Caco-2 (cell line): ENCODE results near the gene KLHL18. TPM values are rescaled to one million over a fixed set of nuclear protein-coding genes. Genes with fewer than 3 reads are reported as not detected.
A peak's percentile ranks its signal among the peaks of the same experiment; 100 is the strongest.

Experiments used
- BruUV-seq: library from RNA; stranded (reverse); fragments of 400-500 nt; replicated peaks from 2 replicates; lab custom pipeline; 2021; lab: Mats Ljungman, UMichigan
- CTCF ChIA-PET: fragments of 300-600 bp; sonication (Branson Sonifier 250); formaldehyde crosslinking; loops from one replicate; lab custom pipeline; 2022; ENCODE audit warnings: antibody characterized with exemption; lab: Charles Lee
- POLR2A ChIA-PET: fragments of 300-600 bp; sonication (Branson Sonifier 250); formaldehyde crosslinking; loops from one replicate; lab custom pipeline; 2022; ENCODE audit warnings: antibody characterized with exemption; lab: Charles Lee
- DNase-seq, 2 experiments: peaks; one replicate each; pipeline versions ENCODE4 v3.0.0 to v3.0.0-alpha.2; 2020 to 2022
- H3K27me3 ChIP-seq: replicated peaks from 2 replicates; pipeline ENCODE4 v1.6.0; 2011; ENCODE audit warnings: low read length; ENCODE audit not compliant: control insufficient read depth, insufficient read depth
- H3K36me3 ChIP-seq: 2 replicates; pipeline ENCODE4 v1.5.1; 2011; ENCODE audit warnings: low read length; ENCODE audit not compliant: control insufficient read depth, insufficient read depth
- H3K4me1 ChIP-seq: fragments of 250-450 bp; sonication (Bioruptor Pico); 2 replicates; pipeline ENCODE4 v1.5.1; 2020; ENCODE audit warnings: mild to moderate bottlenecking
- H3K4me3 ChIP-seq: 2 replicates; pipeline ENCODE4 v1.5.1; 2011; ENCODE audit warnings: low read depth, mild to moderate bottlenecking, control low read depth, low read length
- H3K9me3 ChIP-seq: fragments of 250-450 bp; sonication (Bioruptor Pico); 2 replicates; pipeline ENCODE4 v1.5.1; 2020; ENCODE audit warnings: mild to moderate bottlenecking, moderate library complexity
- H3K27ac Mint-ChIP-seq: one replicate; pipeline ENCODE4 v1.8.0; 2022; ENCODE audit warnings: mixed read lengths; ENCODE audit not compliant: unreplicated experiment
- H3K27me3 Mint-ChIP-seq: one replicate; pipeline ENCODE4 v1.8.0; 2022; ENCODE audit warnings: mixed read lengths; ENCODE audit not compliant: insufficient read depth, unreplicated experiment
- H3K36me3 Mint-ChIP-seq: one replicate; pipeline ENCODE4 v1.8.0; 2022; ENCODE audit warnings: mild to moderate bottlenecking, mixed read lengths; ENCODE audit not compliant: insufficient read depth, unreplicated experiment
- H3K4me1 Mint-ChIP-seq: one replicate; pipeline ENCODE4 v1.8.0; 2022; ENCODE audit warnings: low read depth, mixed read lengths; ENCODE audit not compliant: unreplicated experiment
- H3K4me3 Mint-ChIP-seq: one replicate; pipeline ENCODE4 v1.8.0; 2022; ENCODE audit warnings: mild to moderate bottlenecking, moderate library complexity, mixed read lengths; ENCODE audit not compliant: unreplicated experiment
- H3K9me3 Mint-ChIP-seq: one replicate; pipeline ENCODE4 v1.8.0; 2022; ENCODE audit warnings: mixed read lengths; ENCODE audit not compliant: unreplicated experiment
- intact Hi-C: fragments of 100-400 bp; cut with micrococcal nuclease; formaldehyde crosslinking; loops from one replicate; pipeline ENCODE4 v1.10.0; 2022; ENCODE audit not compliant: unreplicated experiment
- total RNA-seq: library from RNA; stranded (reverse); gene quantifications from 2 replicates; pipeline ENCODE4 v1.2.3, GENCODE V29; 2022
- TF ChIP-seq, protein P1 (sequence below), 2 experiments: fragments of 200-600 bp in 1 of 2; IDR thresholded peaks; 1 replicate in 1 of 2; 2 replicates in 1 of 2; pipeline versions ENCODE4 v1.5.1 to v1.8.0; 2011 to 2022; ENCODE audit warnings: antibody characterized with exemption in 1 of 2, control low read depth in 1 of 2, inconsistent platforms in 1 of 2, low read depth in 1 of 2, low read length in 1 of 2, mild to moderate bottlenecking in 1 of 2, moderate library complexity in 1 of 2; ENCODE audit not compliant: insufficient read depth in 1 of 2, severe bottlenecking in 1 of 2, unreplicated experiment in 1 of 2

The KLHL18 gene
- total RNA-seq, 1 experiment from 2014 or later = 29.5 TPM

GRCh38 chr3:47276558-47276957 is 6.2 kb upstream of the KLHL18 start:
- no peaks in the 10 kb centered on the region for H3K27me3 Mint-ChIP-seq
- no peak for DNase-seq
- H3K36me3 Mint-ChIP-seq = peaks cover 7% of the 10 kb centered on the region
- H3K9me3 Mint-ChIP-seq = no peaks in the 10 kb centered on the region
- H3K4me1 Mint-ChIP-seq = no peaks in the 10 kb centered on the region
- BruUV-seq = no TSS peak
- Histone ChIP-seq H3K36me3 (no peaks in the 10 kb centered on the region), H3K27me3 (no peaks in the 10 kb centered on the region), H3K9me3 (no peaks in the 10 kb centered on the region), H3K4me1 (peaks cover 4% of the 10 kb centered on the region; the same call in 1 of the 2 replicates), H3K4me3 (no peak overlapping the region)
- ChIA-PET POLR2A (interaction anchor here (0.6 kb wide), 1 partner anchor 16 kb away, joined by 5 read pairs; no protein-coding TSS in a partner anchor), CTCF (no interaction called here)
- H3K4me3 Mint-ChIP-seq = no peak overlapping the region
- intact Hi-C loops = no loop called here
- H3K27ac Mint-ChIP-seq = no peak overlapping the region
- TF ChIP-seq, protein P1, sequence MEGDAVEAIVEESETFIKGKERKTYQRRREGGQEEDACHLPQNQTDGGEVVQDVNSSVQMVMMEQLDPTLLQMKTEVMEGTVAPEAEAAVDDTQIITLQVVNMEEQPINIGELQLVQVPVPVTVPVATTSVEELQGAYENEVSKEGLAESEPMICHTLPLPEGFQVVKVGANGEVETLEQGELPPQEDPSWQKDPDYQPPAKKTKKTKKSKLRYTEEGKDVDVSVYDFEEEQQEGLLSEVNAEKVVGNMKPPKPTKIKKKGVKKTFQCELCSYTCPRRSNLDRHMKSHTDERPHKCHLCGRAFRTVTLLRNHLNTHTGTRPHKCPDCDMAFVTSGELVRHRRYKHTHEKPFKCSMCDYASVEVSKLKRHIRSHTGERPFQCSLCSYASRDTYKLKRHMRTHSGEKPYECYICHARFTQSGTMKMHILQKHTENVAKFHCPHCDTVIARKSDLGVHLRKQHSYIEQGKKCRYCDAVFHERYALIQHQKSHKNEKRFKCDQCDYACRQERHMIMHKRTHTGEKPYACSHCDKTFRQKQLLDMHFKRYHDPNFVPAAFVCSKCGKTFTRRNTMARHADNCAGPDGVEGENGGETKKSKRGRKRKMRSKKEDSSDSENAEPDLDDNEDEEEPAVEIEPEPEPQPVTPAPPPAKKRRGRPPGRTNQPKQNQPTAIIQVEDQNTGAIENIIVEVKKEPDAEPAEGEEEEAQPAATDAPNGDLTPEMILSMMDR (IDR thresholded peaks at IDR 0.05; ENCODE audit: insufficient read depth in 1 of 2, low read depth in 1 of 2, low read length in 1 of 2, severe bottlenecking in 1 of 2, unreplicated experiment in 1 of 2) = no peak

DNA sequence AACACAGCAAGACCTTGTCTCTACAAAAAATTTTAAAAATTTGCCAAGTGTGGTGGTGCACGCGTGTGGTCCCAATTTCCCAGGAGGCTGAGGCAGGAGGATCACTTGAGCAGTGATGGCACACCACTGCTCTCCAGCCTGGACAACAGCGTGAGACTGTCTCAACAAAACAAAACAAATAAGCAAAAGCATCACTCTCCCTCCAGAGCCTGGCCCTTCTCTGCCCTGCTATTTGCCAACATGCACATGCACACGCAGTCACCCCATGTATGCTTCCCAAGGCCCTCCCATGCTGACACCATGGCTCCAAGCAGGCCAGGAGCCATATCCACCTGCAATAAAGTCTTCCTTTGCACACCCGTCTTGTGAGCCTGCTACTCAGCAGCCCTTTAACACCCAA is 2.2 kb upstream of the KLHL18 start:
- intact Hi-C loops = loop anchor here (5.0 to 10.0 kb wide), 2 partner anchors 104 to 118 kb away; partner anchors contain the start of genes PTPN23 and SETD2
- TF ChIP-seq, protein P1 (IDR thresholded peaks at IDR 0.05; ENCODE audit: insufficient read depth in 1 of 2, low read depth in 1 of 2, low read length in 1 of 2, severe bottlenecking in 1 of 2, unreplicated experiment in 1 of 2) = no peak
- H3K4me1 ChIP-seq = peaks cover 4% of the 10 kb centered on the region; the same call in 1 of the 2 replicates
- H3K27me3 Mint-ChIP-seq = no peaks in the 10 kb centered on the region
- no peak overlapping the region for H3K4me3 ChIP-seq
- DNase-seq = no peak
- CTCF ChIA-PET = no interaction called here
- H3K27me3 ChIP-seq = no peaks in the 10 kb centered on the region
- no peak overlapping the region for H3K27ac Mint-ChIP-seq
- POLR2A ChIA-PET = no interaction called here
- no peaks in the 10 kb centered on the region for H3K9me3 Mint-ChIP-seq
- H3K9me3 ChIP-seq = no peaks in the 10 kb centered on the region
- H3K36me3 Mint-ChIP-seq = peaks cover 23% of the 10 kb centered on the region
- no TSS peak for BruUV-seq
- H3K4me1 Mint-ChIP-seq = no peaks in the 10 kb centered on the region
- no peak overlapping the region for H3K4me3 Mint-ChIP-seq
- no peaks in the 10 kb centered on the region for H3K36me3 ChIP-seq

DNA sequence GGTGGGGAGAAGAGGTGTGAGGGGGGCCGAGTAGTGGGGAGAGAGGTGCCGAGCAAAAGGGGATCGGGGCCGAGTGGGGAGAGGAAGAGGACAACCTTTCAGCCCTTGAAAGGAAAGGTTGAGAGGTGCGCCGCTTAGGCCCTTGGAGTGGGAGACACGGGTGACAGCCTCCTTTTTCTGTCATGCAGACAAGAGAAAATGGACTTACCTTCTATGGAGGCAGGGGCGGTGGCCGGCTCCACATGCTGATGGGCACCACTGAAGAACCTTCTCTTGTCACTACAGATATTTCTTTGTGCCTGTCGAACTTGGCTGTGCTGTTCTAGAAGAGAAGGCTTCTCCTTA is 421 bp downstream of the KLHL18 start:
- intact Hi-C loops = loop anchor here (2.0 to 10.0 kb wide), 4 partner anchors 32 to 300 kb away; partner anchors contain the start of genes PTPN23 and SETD2
- Histone ChIP-seq H3K36me3 (no peaks in the 10 kb centered on the region), H3K27me3 (no peaks in the 10 kb centered on the region), H3K4me1 (peaks cover 4% of the 10 kb centered on the region; the same call in 1 of the 2 replicates), H3K9me3 (no peaks in the 10 kb centered on the region), H3K4me3 (peak overlapping the region; percentile 85)
- H3K9me3 Mint-ChIP-seq = no peaks in the 10 kb centered on the region
- BruUV-seq = no TSS peak
- peak overlapping the region; percentile 96 for H3K4me3 Mint-ChIP-seq
- ChIA-PET CTCF (no interaction called here), POLR2A (interaction anchor here (0.6 kb wide), 3 partner anchors 9 to 119 kb away, joined by 3 to 5 read pairs (median 4); partner anchors contain the start of genes PTPN23 and SETD2)
- TF ChIP-seq, protein P1 (IDR thresholded peaks at IDR 0.05; ENCODE audit: insufficient read depth in 1 of 2, low read depth in 1 of 2, low read length in 1 of 2, severe bottlenecking in 1 of 2, unreplicated experiment in 1 of 2) = no peak
- no peaks in the 10 kb centered on the region for H3K27me3 Mint-ChIP-seq
- no peaks in the 10 kb centered on the region for H3K4me1 Mint-ChIP-seq
- DNase-seq = peak in 1 of 2 experiments; percentile 24
- H3K36me3 Mint-ChIP-seq = peaks cover 23% of the 10 kb centered on the region
- peak overlapping the region; percentile 100 for H3K27ac Mint-ChIP-seq
